ENCODE results near the gene CRYZL1.
"Not testable (repeated sequence)": the region's sequence is repeated elsewhere in the genome, so short reads cannot be mapped to it uniquely, and the experiment has no call there.

CRYZL1 gene

GRCh38 chr21:33619726-33620125 lies 21.8 kb downstream of the CRYZL1 start:
- DNase-seq: no peak

- DNase-seq: no peak
Observed at GRCh38 chr21:33618407-33618806, 23.1 kb downstream of the CRYZL1 start.

GRCh38 chr21:33617565-33617964 lies 24.0 kb downstream of the CRYZL1 start:
- not testable (repeated sequence) for DNase-seq

- no peak for DNase-seq
Observed at GRCh38 chr21:33611006-33611744, 30.4 kb downstream of the CRYZL1 start.

- no peak for DNase-seq
Observed at GRCh38 chr21:33608559-33608958, 33.0 kb downstream of the CRYZL1 start.

- no peak for DNase-seq
Observed at GRCh38 chr21:33598051-33598450, 43.5 kb downstream of the CRYZL1 start.

GRCh38 chr21:33588485-33589335 lies 52.8 kb downstream of the CRYZL1 start, which contains the start of gene DONSON:
Gene DONSON (minus strand): TSS chr21:33588684. CDS start chr21:33588641, 43 bp downstream.
- peak; percentile 88 for DNase-seq

- DNase-seq: no peak
Observed at GRCh38 chr21:33587792-33588484, 53.6 kb downstream of the CRYZL1 start.

- no peak for DNase-seq
Observed at GRCh38 chr21:33586927-33587326, 54.6 kb downstream of the CRYZL1 start.

GRCh38 chr21:33584455-33584854 lies 57.1 kb downstream of the CRYZL1 start:
- DNase-seq: no peak

- no peak for DNase-seq
Observed at GRCh38 chr21:33578959-33579542, 62.5 kb downstream of the CRYZL1 start.

GRCh38 chr21:33578214-33578613 lies 63.3 kb downstream of the CRYZL1 start:
- no peak for DNase-seq

GRCh38 chr21:33576741-33577141 lies 64.8 kb downstream of the CRYZL1 start:
- not testable (repeated sequence) for DNase-seq

GRCh38 chr21:33572350-33572749 lies 69.2 kb downstream of the CRYZL1 start:
- no peak for DNase-seq

GRCh38 chr21:33569991-33570390 lies 71.5 kb downstream of the CRYZL1 start:
- no peak for DNase-seq

- DNase-seq: no peak
Observed at GRCh38 chr21:33568448-33568847, 73.1 kb downstream of the CRYZL1 start.

- no peak for DNase-seq
Observed at GRCh38 chr21:33567914-33568313, 73.6 kb downstream of the CRYZL1 start.

GRCh38 chr21:33566514-33566913 lies 75.0 kb downstream of the CRYZL1 start:
- no peak for DNase-seq

- DNase-seq: no peak
Observed at GRCh38 chr21:33562389-33562788, 79.2 kb downstream of the CRYZL1 start.

- no peak for DNase-seq
Observed at GRCh38 chr21:33561373-33561772, 80.2 kb downstream of the CRYZL1 start.

GRCh38 chr21:33560965-33561364 lies 80.6 kb downstream of the CRYZL1 start:
- no peak for DNase-seq

- DNase-seq: no peak
Observed at GRCh38 chr21:33559813-33560212, 81.7 kb downstream of the CRYZL1 start.

Measured in CD4-positive, alpha-beta T cell treated with Interleukin-21 for 1 hour (primary cell).